AG04450 (cell line): ENCODE results near the gene NCAPD3. TPM values are rescaled to one million over a fixed set of nuclear protein-coding genes. Genes with fewer than 3 reads are reported as not detected.

Experiments used
- CTCF ChIA-PET: fragments of 300-600, 350-600 bp; formaldehyde crosslinking; extraction: SDS; loops from one replicate; lab custom pipeline; 2022; ENCODE audit warnings: antibody characterized with exemption, inconsistent platforms; lab: Charles Lee
- POLR2A ChIA-PET: fragments of 350-600 bp; formaldehyde crosslinking; extraction: SDS; loops from one replicate; lab custom pipeline; 2021; ENCODE audit warnings: antibody characterized with exemption, inconsistent platforms; lab: Yijun Ruan, JAX
- DNase-seq: peaks from one replicate; pipeline ENCODE4 v3.0.0-alpha.2; 2011; ENCODE audit warnings: low read depth, low spot score
- H3K27ac ChIP-seq: one replicate; pipeline ENCODE4 v1.5.1; 2012; ENCODE audit warnings: low read depth, low read length, control low read depth
- H3K27me3 ChIP-seq: one replicate; pipeline ENCODE4 v1.6.0; 2012; ENCODE audit warnings: low read length; ENCODE audit not compliant: control insufficient read depth, insufficient read depth
- H3K4me3 ChIP-seq: 2 replicates; pipeline ENCODE4 v1.5.1; 2011; ENCODE audit warnings: mild to moderate bottlenecking, low read depth, low read length, control low read depth
- H3K9me3 ChIP-seq: 2 replicates; pipeline ENCODE4 v1.5.1; 2012; ENCODE audit warnings: low read length; ENCODE audit not compliant: control insufficient read depth, insufficient read depth
- polyA plus RNA-seq: library from polyadenylated mRNA; depleted of rRNA; stranded (reverse); fragments of >200 nt; gene quantifications from 2 replicates; pipeline ENCODE4 v1.2.3, GENCODE V29; 2011
- TF ChIP-seq, protein P1 (sequence below): IDR thresholded peaks from 2 replicates; pipeline ENCODE4 v1.5.1; 2011; ENCODE audit warnings: low read depth, low read length, control low read depth, inconsistent platforms

NCAPD3 gene
- polyA plus RNA-seq, 1 experiment = 12.2 TPM

DNA sequence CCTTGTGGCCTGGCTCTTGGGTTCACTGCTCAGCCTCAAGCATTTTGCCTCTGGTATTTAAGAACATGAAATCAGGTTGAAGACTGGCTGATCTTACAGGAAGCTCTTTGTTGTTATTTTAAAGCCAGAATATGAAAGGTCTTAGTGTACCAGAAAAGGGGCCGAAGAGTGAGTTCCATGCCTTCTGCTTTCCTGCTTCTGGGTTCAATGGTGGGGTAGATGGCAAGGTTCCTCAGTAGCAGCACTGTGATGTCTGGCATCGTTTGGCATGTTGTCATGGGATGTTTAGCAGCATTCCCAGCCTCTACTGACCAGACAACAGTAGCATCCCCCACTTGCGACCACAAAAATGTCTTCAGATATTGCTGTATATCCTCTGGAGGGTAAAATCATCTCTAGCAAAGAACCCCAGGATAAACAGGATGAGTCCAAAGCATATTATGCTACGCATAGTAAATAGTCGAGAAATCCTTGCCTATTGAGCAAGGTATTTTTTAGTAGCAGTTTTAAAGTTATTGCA lies 3.1 kb upstream of the NCAPD3 start:
- DNase-seq = no peak
- no peak overlapping the region for H3K27ac ChIP-seq
- TF ChIP-seq, protein P1, sequence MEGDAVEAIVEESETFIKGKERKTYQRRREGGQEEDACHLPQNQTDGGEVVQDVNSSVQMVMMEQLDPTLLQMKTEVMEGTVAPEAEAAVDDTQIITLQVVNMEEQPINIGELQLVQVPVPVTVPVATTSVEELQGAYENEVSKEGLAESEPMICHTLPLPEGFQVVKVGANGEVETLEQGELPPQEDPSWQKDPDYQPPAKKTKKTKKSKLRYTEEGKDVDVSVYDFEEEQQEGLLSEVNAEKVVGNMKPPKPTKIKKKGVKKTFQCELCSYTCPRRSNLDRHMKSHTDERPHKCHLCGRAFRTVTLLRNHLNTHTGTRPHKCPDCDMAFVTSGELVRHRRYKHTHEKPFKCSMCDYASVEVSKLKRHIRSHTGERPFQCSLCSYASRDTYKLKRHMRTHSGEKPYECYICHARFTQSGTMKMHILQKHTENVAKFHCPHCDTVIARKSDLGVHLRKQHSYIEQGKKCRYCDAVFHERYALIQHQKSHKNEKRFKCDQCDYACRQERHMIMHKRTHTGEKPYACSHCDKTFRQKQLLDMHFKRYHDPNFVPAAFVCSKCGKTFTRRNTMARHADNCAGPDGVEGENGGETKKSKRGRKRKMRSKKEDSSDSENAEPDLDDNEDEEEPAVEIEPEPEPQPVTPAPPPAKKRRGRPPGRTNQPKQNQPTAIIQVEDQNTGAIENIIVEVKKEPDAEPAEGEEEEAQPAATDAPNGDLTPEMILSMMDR = no peak
- POLR2A ChIA-PET = no interaction called here
- H3K4me3 ChIP-seq = peak overlapping the region; percentile 14; the same call in 1 of the 2 replicates
- no peaks in the 10 kb centered on the region; the same call in 1 of the 2 replicates for H3K9me3 ChIP-seq
- no peaks in the 10 kb centered on the region for H3K27me3 ChIP-seq
- CTCF ChIA-PET = interaction anchor here (0.6 to 2.8 kb wide), 3 partner anchors 18 to 178 kb away, joined by 3 to 11 read pairs (median 8); no protein-coding TSS in a partner anchor

DNA sequence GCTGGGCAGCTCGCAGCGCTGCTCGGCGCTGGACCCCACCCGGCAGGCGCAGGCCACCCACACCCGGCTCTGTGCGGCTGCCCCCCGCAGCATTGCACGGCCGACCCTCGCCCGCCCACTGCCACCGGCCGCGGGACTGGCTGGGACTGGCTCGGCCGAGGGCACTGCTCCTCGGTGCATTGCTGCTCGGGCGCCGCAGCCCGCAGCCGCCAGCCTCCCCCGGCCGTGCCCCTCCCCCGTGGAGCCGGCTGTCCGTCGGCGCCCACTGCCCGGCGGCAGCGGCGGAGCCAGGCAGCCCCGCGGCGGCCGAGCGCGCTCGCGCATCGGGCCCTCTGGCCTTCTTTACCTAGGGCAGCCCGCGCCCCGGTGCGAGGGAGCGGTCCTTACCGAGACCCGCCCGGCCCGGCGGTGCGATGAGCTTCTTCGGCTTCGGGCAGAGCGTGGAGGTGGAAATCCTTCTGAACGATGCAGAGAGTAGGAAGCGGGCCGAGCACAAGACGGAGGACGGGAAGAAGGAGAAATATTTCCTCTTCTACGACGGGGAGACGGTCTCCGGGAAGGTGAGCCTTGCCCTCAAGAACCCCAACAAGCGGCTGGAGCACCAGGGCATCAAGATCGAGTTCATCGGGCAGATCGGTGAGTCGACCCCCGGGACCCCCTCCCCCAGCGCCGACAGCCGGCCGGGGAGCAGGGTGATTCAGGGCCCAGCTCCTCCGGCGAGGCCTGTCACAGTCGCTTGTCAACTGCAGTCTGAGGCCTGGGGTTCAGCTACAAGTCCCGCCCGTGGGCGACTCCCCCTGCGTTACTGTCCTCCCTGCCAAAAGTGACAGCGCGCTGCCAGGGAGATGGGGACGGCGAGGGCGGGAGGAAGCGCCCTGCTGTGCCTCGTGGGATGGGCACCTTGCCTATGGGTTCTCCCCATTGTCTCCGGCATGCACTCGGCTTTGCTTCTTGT lies 1.2 kb upstream of the NCAPD3 start:
- no peak overlapping the region for H3K27ac ChIP-seq
- peak overlapping the region; percentile 86 for H3K4me3 ChIP-seq
- DNase-seq = no peak
- POLR2A ChIA-PET = interaction anchor here (0.6 to 2.4 kb wide), 8 partner anchors 20 to 1593 kb away, joined by 3 to 14 read pairs (median 4); partner anchors contain the start of genes ACAD8 and THYN1
- TF ChIP-seq, protein P1 = no peak
- H3K27me3 ChIP-seq = no peaks in the 10 kb centered on the region
- no peaks in the 10 kb centered on the region for H3K9me3 ChIP-seq
- CTCF ChIA-PET = interaction anchor here (1.0 to 2.8 kb wide), 6 partner anchors 13 to 191 kb away, joined by 3 to 11 read pairs (median 6); partner anchors contain the start of genes ACAD8 and THYN1

DNA sequence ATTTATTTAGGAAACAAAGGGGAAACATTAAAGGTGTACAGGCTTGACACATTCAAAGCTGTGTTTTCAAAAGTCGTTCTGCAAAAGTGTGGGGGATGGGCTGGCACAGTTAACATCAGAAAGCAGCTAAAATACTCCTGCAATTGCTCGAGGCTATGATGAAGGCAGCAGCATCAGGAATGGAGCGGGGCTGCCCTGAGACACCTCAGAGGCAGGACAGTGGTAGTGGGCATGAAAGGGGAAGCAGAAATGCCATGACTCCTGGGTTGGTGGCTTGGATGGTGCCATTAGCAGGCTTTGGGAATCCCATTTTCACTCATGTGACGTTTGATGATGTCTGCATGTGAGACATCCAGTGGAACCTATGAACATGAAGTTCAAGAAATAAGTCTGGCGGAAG lies 646 bp downstream of the NCAPD3 start:
- peak overlapping the region; percentile 86 for H3K4me3 ChIP-seq
- no peak for DNase-seq
- TF ChIP-seq, protein P1 = no peak
- no peaks in the 10 kb centered on the region for H3K27me3 ChIP-seq
- CTCF ChIA-PET = no interaction called here
- no peak overlapping the region for H3K27ac ChIP-seq
- no peaks in the 10 kb centered on the region for H3K9me3 ChIP-seq
- POLR2A ChIA-PET = interaction anchor here (2.4 kb wide), 1 partner anchor 31 kb away, joined by 14 read pairs; the partner anchor contains the start of genes ACAD8 and THYN1

- H3K27me3 ChIP-seq = no peaks in the 10 kb centered on the region
- TF ChIP-seq, protein P1 = no peak
- H3K4me3 ChIP-seq = no peak overlapping the region
- POLR2A ChIA-PET = no interaction called here
- CTCF ChIA-PET = interaction anchor here (0.6 kb wide), 1 partner anchor 10 kb away, joined by 6 read pairs; no protein-coding TSS in a partner anchor
- DNase-seq = no peak
- no peaks in the 10 kb centered on the region for H3K9me3 ChIP-seq
- H3K27ac ChIP-seq = no peak overlapping the region
Observed at GRCh38 chr11:134216816-134217215, 7.0 kb downstream of the NCAPD3 start.
